Cardiac fibroblast (primary cell): ENCODE measurements around the gene RPL6.
A peak's percentile ranks its signal among the peaks of the same experiment; 100 is the strongest.
"Not testable (repeated sequence)": the region's sequence is repeated elsewhere in the genome, so short reads cannot be mapped to it uniquely, and the experiment has no call there.

ENCODE experiments used
- DNase-seq, 2 donors: peaks; one replicate each; pipeline versions ENCODE4 v3.0.0 to v3.0.0-alpha.2; 2010; ENCODE audit warnings: low read depth in 2 of 2
- H3K4me3 ChIP-seq, 2 donors: replicated peaks in 1 of 2; 1 replicate in 1 of 2; 2 replicates in 1 of 2; pipeline ENCODE4 v1.5.1; 2011; ENCODE audit warnings: low read depth in 2 of 2, low read length in 2 of 2, mild to moderate bottlenecking in 2 of 2, moderate library complexity in 1 of 2
- TF ChIP-seq, protein P1 (sequence below): IDR thresholded peaks from one replicate; pipeline ENCODE4 v1.5.1; 2011; ENCODE audit warnings: low read depth, mild to moderate bottlenecking, low read length, inconsistent platforms

The RPL6 gene

GRCh38 chr12:112409064-112409905, at the start of gene RPL6:
TSS of gene RPL6 (minus strand) at chr12:112409605. CDS start at chr12:112408656, 949 bp downstream.
- TF ChIP-seq, protein P1, sequence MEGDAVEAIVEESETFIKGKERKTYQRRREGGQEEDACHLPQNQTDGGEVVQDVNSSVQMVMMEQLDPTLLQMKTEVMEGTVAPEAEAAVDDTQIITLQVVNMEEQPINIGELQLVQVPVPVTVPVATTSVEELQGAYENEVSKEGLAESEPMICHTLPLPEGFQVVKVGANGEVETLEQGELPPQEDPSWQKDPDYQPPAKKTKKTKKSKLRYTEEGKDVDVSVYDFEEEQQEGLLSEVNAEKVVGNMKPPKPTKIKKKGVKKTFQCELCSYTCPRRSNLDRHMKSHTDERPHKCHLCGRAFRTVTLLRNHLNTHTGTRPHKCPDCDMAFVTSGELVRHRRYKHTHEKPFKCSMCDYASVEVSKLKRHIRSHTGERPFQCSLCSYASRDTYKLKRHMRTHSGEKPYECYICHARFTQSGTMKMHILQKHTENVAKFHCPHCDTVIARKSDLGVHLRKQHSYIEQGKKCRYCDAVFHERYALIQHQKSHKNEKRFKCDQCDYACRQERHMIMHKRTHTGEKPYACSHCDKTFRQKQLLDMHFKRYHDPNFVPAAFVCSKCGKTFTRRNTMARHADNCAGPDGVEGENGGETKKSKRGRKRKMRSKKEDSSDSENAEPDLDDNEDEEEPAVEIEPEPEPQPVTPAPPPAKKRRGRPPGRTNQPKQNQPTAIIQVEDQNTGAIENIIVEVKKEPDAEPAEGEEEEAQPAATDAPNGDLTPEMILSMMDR, result no peak
- peak within 1 kb of the TSS; percentile 74 to 76 for H3K4me3 ChIP-seq

DNA sequence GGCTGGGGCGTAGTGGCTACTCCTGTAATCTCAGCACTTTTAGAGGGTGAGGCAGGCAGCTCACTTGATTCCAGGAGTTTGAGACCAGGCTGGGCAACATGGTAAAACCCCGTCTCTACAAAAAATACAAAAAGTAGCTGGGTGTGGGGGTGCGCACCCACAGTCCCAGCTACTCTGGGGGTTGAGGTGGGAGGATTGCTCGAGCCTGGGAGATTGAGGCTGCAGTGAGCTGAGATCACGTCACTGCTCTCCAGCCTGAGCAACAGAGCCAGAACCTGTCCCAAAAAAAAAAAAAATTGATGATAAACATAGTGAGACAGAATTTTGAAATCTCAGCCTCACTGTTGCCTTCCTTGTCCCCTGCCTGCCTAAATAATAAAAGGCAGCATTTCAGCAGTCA, 49.3 kb upstream of the RPL6 start:
- no peak for DNase-seq
- H3K4me3 ChIP-seq, result no peak overlapping the region
- TF ChIP-seq, protein P1, result no peak

More at GRCh38 chr12:112409064-112409905, at the start of gene RPL6:
- DNase-seq, result peak; percentile 95 to 97

GRCh38 chr12:112458330-112458729, 48.9 kb upstream of the RPL6 start:
- no peak for DNase-seq
- TF ChIP-seq, protein P1, result no peak
- no peak overlapping the region for H3K4me3 ChIP-seq

- DNase-seq, H3K4me3 ChIP-seq: not testable (repeated sequence)
Measured at GRCh38 chr12:112457142-112457541, 47.7 kb upstream of the RPL6 start.

DNA sequence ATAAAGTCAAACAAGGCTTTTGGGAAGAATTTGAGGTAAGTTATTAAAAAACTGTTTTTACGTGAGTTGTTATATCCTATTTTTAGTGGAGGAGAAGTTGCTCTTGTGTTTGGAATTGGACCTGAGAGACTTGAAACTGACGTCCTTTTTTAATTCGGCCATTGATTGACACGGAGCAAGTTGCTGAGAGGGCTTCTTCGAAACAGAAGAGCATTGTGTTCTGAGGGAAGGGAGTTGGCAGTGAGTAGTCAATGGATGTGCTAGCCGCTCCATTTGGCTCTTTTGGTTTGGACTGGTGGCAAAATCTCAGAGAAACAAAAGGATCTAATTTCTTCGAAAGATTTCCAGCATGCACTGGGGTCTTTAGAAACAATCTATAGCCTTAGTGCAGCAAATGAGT, 46.6 kb upstream of the RPL6 start:
- TF ChIP-seq, protein P1, result no peak
- no peak overlapping the region for H3K4me3 ChIP-seq
- DNase-seq, result no peak

GRCh38 chr12:112450725-112451124, 41.3 kb upstream of the RPL6 start:
- TF ChIP-seq, protein P1, result no peak
- DNase-seq, result no peak
- no peak overlapping the region for H3K4me3 ChIP-seq

DNA sequence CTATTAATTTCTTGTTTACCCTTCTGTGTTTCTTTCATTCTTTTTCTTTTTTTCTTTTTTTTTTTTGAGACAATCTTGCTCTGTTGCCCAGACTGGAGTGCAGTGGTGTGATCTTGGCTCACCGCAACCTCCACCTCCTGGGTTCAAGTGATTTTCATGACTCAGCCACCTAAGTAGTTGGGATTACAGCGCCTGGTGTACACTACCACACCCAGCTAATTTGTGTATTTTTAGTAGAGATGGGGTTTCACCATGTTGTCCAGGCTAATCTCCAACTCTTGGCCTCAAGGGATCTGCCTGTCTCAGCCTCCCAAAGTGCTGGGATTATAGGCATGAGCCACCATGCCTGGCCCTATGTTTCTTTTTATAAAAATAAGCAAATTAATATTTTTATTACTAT, 38.8 kb upstream of the RPL6 start:
- H3K4me3 ChIP-seq, result not testable (repeated sequence)
- peak in 1 of 2 donors; percentile 61 for DNase-seq

GRCh38 chr12:112447106-112447505, 37.7 kb upstream of the RPL6 start:
- TF ChIP-seq, protein P1, result no peak
- no peak for DNase-seq
- H3K4me3 ChIP-seq, result no peak overlapping the region
